ENCODE data around the gene COLEC12. TPM values are rescaled to one million over a fixed set of nuclear protein-coding genes. Genes with fewer than 3 reads are reported as not detected.

The COLEC12 gene
- total RNA-seq, 4 donors from 2014 or later = 6.3 to 34.7 (median 19.8) TPM

GRCh38 chr18:477565-477964, 22.9 kb downstream of the COLEC12 start:
- Histone ChIP-seq H3K4me3 (replicated peaks in 1 of 3) (no peak overlapping the region), H3K27me3 (no peaks in the 10 kb centered on the region), H3K27ac (no peak overlapping the region), H3K36me3 (no peaks in the 10 kb centered on the region), H3K9me3 (no peaks in the 10 kb centered on the region), H3K4me1 (peaks cover 0 to 12% of the 10 kb centered on the region in 2 donors)
- DNase-seq = no peak
- TF ChIP-seq CTCF (IDR thresholded peaks at IDR 0.05) (no peak), POLR2A (IDR thresholded peaks at IDR 0.05) (no peak)
- intact Hi-C loops (cut with DNase I) = no loop called here
- 38 to 55% methylated on average over 2 of the region's 2 CpGs for WGBS, 2 donors

- H3K4me3 ChIP-seq (replicated peaks in 1 of 3) = no peak overlapping the region
- no peaks in the 10 kb centered on the region for H3K27me3 ChIP-seq
- 67 to 71% methylated on average over 6 of the region's 6 CpGs for WGBS, 2 donors
- H3K9me3 ChIP-seq = no peaks in the 10 kb centered on the region
- peaks cover 0 to 12% of the 10 kb centered on the region in 2 donors for H3K4me1 ChIP-seq
- H3K36me3 ChIP-seq = no peaks in the 10 kb centered on the region
- TF ChIP-seq CTCF (IDR thresholded peaks at IDR 0.05) (no peak), POLR2A (IDR thresholded peaks at IDR 0.05) (no peak)
- intact Hi-C loops (cut with DNase I) = no loop called here
- no peak overlapping the region for H3K27ac ChIP-seq
- DNase-seq = no peak
Measured at GRCh38 chr18:476251-476664, 24.2 kb downstream of the COLEC12 start.

- Histone ChIP-seq H3K27ac (peak overlapping the region; percentile 4 to 33 (median 33)), H3K36me3 (no peaks in the 10 kb centered on the region), H3K4me3 (replicated peaks in 1 of 3) (no peak overlapping the region), H3K4me1 (peaks cover 0 to 12% of the 10 kb centered on the region in 2 donors), H3K27me3 (no peaks in the 10 kb centered on the region), H3K9me3 (no peaks in the 10 kb centered on the region)
- TF ChIP-seq POLR2A (IDR thresholded peaks at IDR 0.05) (no peak), CTCF (IDR thresholded peaks at IDR 0.05) (no peak)
- intact Hi-C loops (cut with DNase I) = no loop called here
- no peak for DNase-seq
- WGBS, 2 donors = 34 to 37% methylated on average over 12 of the region's 12 CpGs
Measured at GRCh38 chr18:475202-476031, 25.1 kb downstream of the COLEC12 start.

GRCh38 chr18:474416-474815, 26.1 kb downstream of the COLEC12 start:
- H3K9me3 ChIP-seq = no peaks in the 10 kb centered on the region
- H3K4me3 ChIP-seq (replicated peaks in 1 of 3) = no peak overlapping the region
- WGBS, 2 donors = 81 to 87% methylated on average over 4 of the region's 4 CpGs
- H3K36me3 ChIP-seq = no peaks in the 10 kb centered on the region
- no peak for DNase-seq
- intact Hi-C loops (cut with DNase I) = no loop called here
- peaks cover 0 to 12% of the 10 kb centered on the region in 2 donors for H3K4me1 ChIP-seq
- TF ChIP-seq POLR2A (IDR thresholded peaks at IDR 0.05) (no peak), CTCF (IDR thresholded peaks at IDR 0.05) (no peak)
- peak overlapping the region in 1 of 3 donors; percentile 20 for H3K27ac ChIP-seq
- no peaks in the 10 kb centered on the region for H3K27me3 ChIP-seq

- intact Hi-C loops (cut with DNase I) = no loop called here
- DNase-seq = no peak
- H3K27ac ChIP-seq = peak overlapping the region in 1 of 3 donors; percentile 20
- no peaks in the 10 kb centered on the region for H3K36me3 ChIP-seq
- no peak overlapping the region for H3K4me3 ChIP-seq (replicated peaks in 1 of 3)
- H3K4me1 ChIP-seq = peaks cover 0 to 12% of the 10 kb centered on the region in 2 donors
- no peaks in the 10 kb centered on the region for H3K27me3 ChIP-seq
- TF ChIP-seq POLR2A (IDR thresholded peaks at IDR 0.05) (no peak), CTCF (IDR thresholded peaks at IDR 0.05) (no peak)
- H3K9me3 ChIP-seq = no peaks in the 10 kb centered on the region
- WGBS, 2 donors = 84 to 97% methylated on average over 1 of the region's 1 CpG
Measured at GRCh38 chr18:473802-474201, 26.7 kb downstream of the COLEC12 start.

All from thyroid gland (tissue), 4 donors.